ENCODE results near the gene ERBB3.

The ERBB3 gene

GRCh38 chr12:56127888-56128669 lies 48.1 kb downstream of the ERBB3 start, which contains the start of gene ESYT1:
Gene ESYT1 (plus strand): TSS chr12:56128267. CDS start chr12:56128320, 53 bp downstream.
- H3K36me3 ChIP-seq (ENCODE audit: control insufficient read depth, insufficient read depth, low read length) = no peaks in the 10 kb centered on the region
- TF ChIP-seq CTCF (IDR thresholded peaks at IDR 0.05) = no peak
- peaks cover 17% of the 10 kb centered on the region for H3K4me1 ChIP-seq
- H3K79me2 ChIP-seq = no peaks in the 10 kb centered on the region
- H3K4me2 ChIP-seq (ENCODE audit: low read length) = peak within 1 kb of the TSS; percentile 90
- peak within 1 kb of the TSS; percentile 72 for H2AFZ ChIP-seq
- peak within 1 kb of the TSS; percentile 82 for H3K4me3 ChIP-seq (ENCODE audit: low read depth, low read length)
- H3K27ac ChIP-seq = peak within 1 kb of the TSS; percentile 57
- no peak within 1 kb of the TSS for H3K9ac ChIP-seq
- no peaks in the 10 kb centered on the region for H3K27me3 ChIP-seq (ENCODE audit: control insufficient read depth, insufficient read depth, low read length)
- no peaks in the 10 kb centered on the region for H3K9me3 ChIP-seq (ENCODE audit: control insufficient read depth, low read length)

GRCh38 chr12:56128670-56129205 lies 48.8 kb downstream of the ERBB3 start:
- no peaks in the 10 kb centered on the region for H3K36me3 ChIP-seq (ENCODE audit: control insufficient read depth, insufficient read depth, low read length)
- TF ChIP-seq CTCF (IDR thresholded peaks at IDR 0.05) = no peak
- no peaks in the 10 kb centered on the region for H3K79me2 ChIP-seq
- no peak overlapping the region for H3K9ac ChIP-seq
- peak overlapping the region; percentile 57 for H3K27ac ChIP-seq
- no peaks in the 10 kb centered on the region for H3K27me3 ChIP-seq (ENCODE audit: control insufficient read depth, insufficient read depth, low read length)
- H3K4me1 ChIP-seq = peaks cover 17% of the 10 kb centered on the region
- H3K9me3 ChIP-seq (ENCODE audit: control insufficient read depth, low read length) = no peaks in the 10 kb centered on the region
- peak overlapping the region; percentile 90 for H3K4me2 ChIP-seq (ENCODE audit: low read length)
- peak overlapping the region; percentile 72 for H2AFZ ChIP-seq
- peak overlapping the region; percentile 82 for H3K4me3 ChIP-seq (ENCODE audit: low read depth, low read length)

- peaks cover 17% of the 10 kb centered on the region for H3K4me1 ChIP-seq
- H3K4me2 ChIP-seq (ENCODE audit: low read length) = peak overlapping the region; percentile 90
- no peaks in the 10 kb centered on the region for H3K27me3 ChIP-seq (ENCODE audit: control insufficient read depth, insufficient read depth, low read length)
- H3K36me3 ChIP-seq (ENCODE audit: control insufficient read depth, insufficient read depth, low read length) = no peaks in the 10 kb centered on the region
- no peak for TF ChIP-seq CTCF (IDR thresholded peaks at IDR 0.05)
- no peak overlapping the region for H3K9ac ChIP-seq
- no peaks in the 10 kb centered on the region for H3K79me2 ChIP-seq
- H2AFZ ChIP-seq = peak overlapping the region; percentile 72
- H3K4me3 ChIP-seq (ENCODE audit: low read depth, low read length) = peak overlapping the region; percentile 82
- H3K9me3 ChIP-seq (ENCODE audit: control insufficient read depth, low read length) = no peaks in the 10 kb centered on the region
- H3K27ac ChIP-seq = peak overlapping the region; percentile 57
Measured at GRCh38 chr12:56129206-56129941, 49.4 kb downstream of the ERBB3 start.

GRCh38 chr12:56129942-56130495 lies 50.1 kb downstream of the ERBB3 start:
- peak overlapping the region; percentile 72 for H2AFZ ChIP-seq
- H3K36me3 ChIP-seq (ENCODE audit: control insufficient read depth, insufficient read depth, low read length) = no peaks in the 10 kb centered on the region
- peak overlapping the region; percentile 82 for H3K4me3 ChIP-seq (ENCODE audit: low read depth, low read length)
- H3K4me2 ChIP-seq (ENCODE audit: low read length) = peak overlapping the region; percentile 90
- no peaks in the 10 kb centered on the region for H3K79me2 ChIP-seq
- TF ChIP-seq CTCF (IDR thresholded peaks at IDR 0.05) = no peak
- H3K27ac ChIP-seq = peak overlapping the region; percentile 57
- no peaks in the 10 kb centered on the region for H3K9me3 ChIP-seq (ENCODE audit: control insufficient read depth, low read length)
- peaks cover 17% of the 10 kb centered on the region for H3K4me1 ChIP-seq
- no peaks in the 10 kb centered on the region for H3K27me3 ChIP-seq (ENCODE audit: control insufficient read depth, insufficient read depth, low read length)
- H3K9ac ChIP-seq = no peak overlapping the region
